Measurements from ENCODE around the gene FOXO1. TPM values are rescaled to one million over a fixed set of nuclear protein-coding genes. Genes with fewer than 3 reads are reported as not detected.

Gene FOXO1
- polyA plus RNA-seq, 4 donors = 15.4 to 17.7 (median 17.1) TPM

DNA sequence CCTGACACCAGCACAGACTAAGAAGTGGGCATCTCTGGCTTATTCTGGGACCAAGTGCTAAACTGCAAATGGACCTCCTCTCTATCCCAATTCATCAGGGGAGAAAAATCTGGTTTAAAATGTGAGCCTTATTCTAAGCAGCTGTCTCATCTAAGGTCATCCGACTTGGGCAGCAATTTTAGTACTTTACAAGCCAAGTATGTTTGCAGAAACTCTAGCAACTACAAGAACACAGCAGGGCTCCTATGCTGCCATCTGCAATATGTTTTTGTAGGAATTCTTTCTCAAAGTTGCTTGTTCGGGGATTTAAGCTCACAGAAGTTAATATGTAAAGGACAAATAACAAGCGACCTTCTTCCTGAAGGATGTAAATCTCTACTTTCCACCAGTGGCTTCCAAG is 113.1 kb downstream of the FOXO1 start:
- DNase-seq (ENCODE audit: low read depth in 4 of 4, low spot score in 3 of 4) = no peak

DNA sequence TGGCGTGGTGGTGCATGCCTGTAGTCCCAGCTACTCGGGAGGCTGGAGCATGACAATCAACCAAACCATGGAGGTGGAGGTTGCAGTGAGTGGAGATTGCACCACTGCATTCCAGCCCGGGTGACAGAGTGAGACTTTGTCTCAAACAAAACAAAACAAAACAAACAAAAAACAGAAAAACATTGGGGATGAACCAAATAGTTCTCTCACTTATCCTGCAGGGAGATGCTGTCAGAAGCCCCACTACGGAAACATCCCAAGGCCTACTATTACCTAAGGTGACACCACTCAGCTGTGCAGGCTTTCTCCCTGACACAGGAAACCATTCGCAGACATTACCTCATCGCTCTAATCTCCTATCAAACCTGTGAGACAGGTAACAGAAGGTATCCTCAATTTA is 113.5 kb downstream of the FOXO1 start:
- DNase-seq (ENCODE audit: low read depth in 4 of 4, low spot score in 3 of 4) = no peak

DNA sequence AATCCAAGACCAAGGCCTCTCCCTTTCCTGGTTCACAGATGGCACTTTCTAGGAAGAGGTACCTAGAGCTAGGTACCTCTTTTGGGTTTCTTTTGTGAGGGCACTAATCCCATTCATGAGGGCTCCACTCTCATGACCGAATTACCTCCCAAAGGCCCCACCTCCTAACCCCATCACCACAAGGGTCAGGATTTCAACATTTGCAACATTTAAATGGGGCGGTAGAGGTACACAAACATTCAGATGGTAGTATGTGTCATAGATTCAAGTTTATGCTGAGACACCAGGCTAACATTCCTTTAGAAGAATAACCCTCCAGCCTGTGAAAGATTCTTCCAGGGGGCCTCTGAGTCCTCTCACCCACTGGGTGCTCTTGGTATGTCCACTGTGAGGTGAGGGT is 116.3 kb downstream of the FOXO1 start:
- no peak for DNase-seq (ENCODE audit: low read depth in 4 of 4, low spot score in 3 of 4)

- no peak for DNase-seq (ENCODE audit: low read depth in 4 of 4, low spot score in 3 of 4)
These were observed 116.8 kb downstream of the FOXO1 start for GRCh38 chr13:40549500-40550094.

GRCh38 chr13:40547591-40548315 is 118.7 kb downstream of the FOXO1 start:
- no peak for DNase-seq (ENCODE audit: low read depth in 4 of 4, low spot score in 3 of 4)

DNA sequence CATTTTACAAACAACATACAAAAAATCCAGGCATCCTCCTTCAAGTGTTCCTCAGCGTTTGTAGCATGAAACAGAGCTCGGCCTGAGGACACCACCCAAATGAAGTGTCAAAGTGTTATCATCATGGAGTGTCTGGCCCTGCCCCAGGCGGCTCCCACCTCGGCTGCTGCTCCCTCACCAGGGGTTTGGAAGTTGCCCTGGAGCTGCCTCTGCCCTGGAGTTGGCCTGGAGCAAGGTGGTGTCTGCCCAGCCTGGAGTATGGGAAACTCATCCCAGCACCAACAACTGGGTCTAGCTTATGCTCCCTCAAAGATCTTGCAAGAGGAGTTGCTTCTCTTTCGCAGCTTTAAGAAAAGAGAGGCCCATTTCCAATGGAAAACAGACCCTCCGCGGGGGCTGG is 120.4 kb downstream of the FOXO1 start:
- DNase-seq (ENCODE audit: low read depth in 4 of 4, low spot score in 3 of 4) = no peak

- DNase-seq (ENCODE audit: low read depth in 4 of 4, low spot score in 3 of 4) = no peak
These were observed 126.0 kb downstream of the FOXO1 start for GRCh38 chr13:40540328-40541044.

DNA sequence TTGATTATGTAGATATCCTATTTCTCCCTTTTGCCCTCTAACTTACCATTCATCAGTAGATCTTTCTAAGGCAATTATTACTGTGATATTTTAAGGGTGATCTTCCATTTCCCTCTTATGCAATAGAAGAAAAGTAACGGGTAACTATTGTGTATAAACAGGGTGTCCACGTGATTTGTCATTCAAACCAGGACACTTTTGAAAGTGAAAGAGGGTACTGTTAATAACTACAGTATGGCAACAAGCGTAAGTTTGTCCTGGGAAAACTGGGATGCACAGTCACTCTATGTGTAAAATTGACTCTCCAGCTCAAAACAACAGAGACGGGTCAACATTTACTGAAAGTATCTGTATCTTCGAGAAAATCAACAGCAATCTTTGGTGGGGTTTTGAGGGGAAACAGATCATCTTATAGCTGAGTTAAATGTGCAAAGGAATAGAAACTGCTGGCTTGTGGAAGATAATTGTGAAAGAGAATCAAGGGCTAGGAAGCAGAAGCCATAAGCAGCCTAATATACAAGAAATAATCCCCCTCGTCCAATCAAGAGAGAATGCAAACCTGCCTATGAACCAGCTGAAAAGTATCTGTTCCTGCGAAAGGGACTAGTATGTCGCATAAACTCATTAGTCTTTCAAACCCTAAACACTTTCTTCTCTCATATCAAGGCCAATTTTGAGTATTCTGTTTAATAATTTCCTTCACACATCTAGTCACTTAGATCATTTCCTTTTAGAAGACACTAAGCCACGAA is 126.7 kb downstream of the FOXO1 start:
- no peak for DNase-seq (ENCODE audit: low read depth in 4 of 4, low spot score in 3 of 4)

DNA sequence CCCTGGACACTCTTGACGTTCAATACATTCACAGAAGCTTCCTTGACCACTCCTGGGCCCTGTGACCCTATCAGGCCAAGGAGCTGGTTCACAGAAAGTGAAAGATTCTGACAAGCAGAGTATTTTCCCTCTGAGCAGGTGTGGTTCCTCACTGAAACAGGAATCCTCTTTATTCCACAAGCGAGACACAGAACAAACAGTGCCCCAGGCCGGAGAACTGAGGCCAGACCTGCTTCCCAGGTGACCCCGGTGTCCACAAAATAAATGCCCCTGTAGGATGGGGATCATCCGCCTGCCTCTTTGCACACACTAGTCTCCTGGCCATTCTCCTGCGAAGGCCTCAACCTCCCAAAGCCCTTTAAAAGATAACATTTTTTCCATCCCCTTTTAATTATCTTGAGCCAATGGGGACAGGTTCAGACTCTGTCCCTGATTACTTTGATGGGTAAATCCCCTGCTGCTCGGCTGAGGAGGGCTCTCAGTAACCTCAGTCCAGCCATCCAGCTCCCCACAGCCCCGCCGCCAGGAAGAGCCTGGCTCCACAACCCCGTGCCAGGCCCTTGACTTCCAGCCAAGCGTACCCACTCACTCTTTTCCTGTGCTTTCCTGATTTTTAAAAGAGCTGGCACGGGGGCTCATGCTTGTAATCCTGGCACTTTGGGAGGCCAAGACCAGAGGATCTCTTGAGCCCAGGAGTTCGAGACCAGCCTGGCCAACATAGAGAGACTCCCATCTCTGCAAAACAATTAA is 129.1 kb downstream of the FOXO1 start:
- no peak for DNase-seq (ENCODE audit: low read depth in 4 of 4, low spot score in 3 of 4)

DNA sequence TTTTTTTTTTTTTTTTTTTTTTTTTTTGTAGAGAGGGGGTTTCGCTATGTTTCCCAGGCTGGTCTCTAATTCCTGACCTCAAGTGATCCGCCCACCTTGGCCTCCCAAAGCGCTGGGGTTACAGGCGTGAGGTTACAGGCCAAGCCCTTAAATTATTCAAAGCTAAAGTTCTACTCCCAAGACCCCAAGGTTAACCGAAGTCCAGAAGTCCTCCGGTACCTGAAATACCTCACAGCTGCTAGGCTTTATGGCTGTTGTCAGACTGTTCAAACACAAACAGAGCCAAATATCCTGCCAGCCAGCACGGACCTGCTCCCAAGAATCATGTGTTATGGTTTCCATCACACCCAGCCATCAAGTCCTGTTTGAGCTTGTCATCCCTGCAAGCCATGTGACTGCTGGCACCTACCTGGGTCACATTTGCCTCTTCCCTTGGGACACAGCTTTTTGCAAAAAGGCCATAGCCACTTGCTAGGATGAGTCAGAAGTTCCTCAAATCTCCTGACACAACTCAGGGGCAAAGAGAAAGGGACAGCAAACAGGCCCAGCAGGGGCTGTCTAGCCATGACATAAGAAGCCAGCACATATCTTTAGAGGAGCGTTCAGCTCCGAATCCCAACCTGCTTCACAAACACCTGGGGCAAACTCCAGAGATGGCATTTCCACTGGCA is 129.9 kb downstream of the FOXO1 start:
- no peak for DNase-seq (ENCODE audit: low read depth in 4 of 4, low spot score in 3 of 4)

DNA sequence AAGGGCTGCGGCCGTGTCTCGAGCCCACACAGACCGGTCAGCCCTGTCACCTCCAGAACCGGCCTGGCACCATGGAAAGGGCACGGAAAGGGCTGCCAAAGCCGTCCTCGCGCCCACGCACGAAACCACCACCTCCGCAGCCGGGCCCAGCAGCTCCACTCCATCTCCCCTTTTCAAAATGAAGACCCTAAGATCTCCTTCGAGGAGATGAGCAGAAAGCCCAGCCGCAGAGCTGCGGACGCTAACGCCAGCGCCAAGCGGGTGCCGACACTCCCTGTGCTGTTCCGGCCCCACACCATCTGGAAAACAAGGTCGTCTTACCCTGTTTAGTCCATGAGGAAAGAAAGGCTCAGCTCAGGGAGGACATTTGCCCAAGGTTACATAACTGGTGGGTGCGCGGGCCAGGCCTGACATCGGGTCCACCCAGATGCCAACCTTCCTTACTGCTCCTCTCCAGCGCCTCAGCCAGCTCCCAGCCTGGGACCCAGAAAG is 131.1 kb downstream of the FOXO1 start:
- no peak for DNase-seq (ENCODE audit: low read depth in 4 of 4, low spot score in 3 of 4)

- DNase-seq (ENCODE audit: low read depth in 4 of 4, low spot score in 3 of 4) = no peak
These were observed 132.0 kb downstream of the FOXO1 start for GRCh38 chr13:40534456-40534855.

DNA sequence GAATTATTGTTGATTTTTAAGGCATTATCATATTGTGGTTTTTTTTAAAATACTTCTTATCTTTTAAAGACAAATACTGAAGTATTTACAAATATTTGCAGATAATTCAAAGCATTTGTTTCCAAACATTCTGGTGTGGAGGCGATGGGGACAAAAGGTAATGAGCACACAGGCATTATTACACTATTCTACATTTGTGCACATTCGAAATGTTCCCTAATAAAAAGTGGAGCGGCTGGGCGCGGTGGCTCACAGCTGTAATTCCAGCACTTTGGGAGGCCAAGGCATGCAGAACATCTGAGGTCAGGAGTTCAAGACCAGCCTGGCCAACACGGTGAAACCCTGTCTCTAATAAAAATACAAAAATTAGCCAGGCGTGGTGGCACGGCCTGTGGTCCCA is 133.4 kb downstream of the FOXO1 start:
- DNase-seq (ENCODE audit: low read depth in 4 of 4, low spot score in 3 of 4) = no peak

GRCh38 chr13:40530961-40531360 is 135.5 kb downstream of the FOXO1 start:
- no peak for DNase-seq (ENCODE audit: low read depth in 4 of 4, low spot score in 3 of 4)

DNA sequence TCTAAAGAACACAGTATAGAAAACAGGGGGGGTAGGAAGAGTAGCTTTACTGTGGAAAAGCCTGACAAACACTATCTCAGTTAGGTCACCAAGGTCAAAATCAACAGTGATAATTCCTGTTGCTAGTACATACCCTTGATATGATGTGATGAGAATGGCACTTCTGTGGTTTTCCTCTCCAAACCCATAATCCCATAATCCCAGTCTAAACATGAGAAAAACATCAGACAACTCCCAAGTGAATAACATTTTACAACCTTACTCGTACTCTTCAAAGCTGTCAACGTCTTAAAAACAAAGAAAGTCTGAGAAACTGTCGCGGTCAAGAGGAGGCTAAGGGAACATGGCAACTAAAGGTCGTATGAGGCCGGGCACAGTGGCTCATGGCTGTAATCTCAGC is 137.6 kb downstream of the FOXO1 start:
- DNase-seq (ENCODE audit: low read depth in 4 of 4, low spot score in 3 of 4) = no peak

- DNase-seq (ENCODE audit: low read depth in 4 of 4, low spot score in 3 of 4) = no peak
These were observed 138.5 kb downstream of the FOXO1 start for GRCh38 chr13:40527914-40528313.

DNA sequence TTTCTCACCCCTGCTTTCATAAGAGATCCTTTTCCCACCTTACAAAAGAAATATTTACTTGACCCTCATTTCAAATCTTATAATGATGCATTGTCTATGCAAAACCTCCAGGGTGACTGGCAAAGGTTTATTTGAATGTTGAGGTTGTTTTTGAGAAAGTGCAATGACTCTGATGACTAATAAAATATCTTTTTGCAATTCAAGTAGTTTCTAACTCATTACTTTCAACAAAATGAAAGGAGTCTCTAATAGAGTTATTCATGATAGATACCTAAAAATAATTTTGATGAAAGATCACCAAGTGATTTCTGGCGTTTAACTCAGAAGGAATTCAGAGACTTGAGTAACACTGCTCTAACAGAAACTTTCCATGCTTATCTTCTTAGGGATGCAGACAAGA is 144.2 kb downstream of the FOXO1 start:
- no peak for DNase-seq (ENCODE audit: low read depth in 4 of 4, low spot score in 3 of 4)

GRCh38 chr13:40520916-40521315 is 145.5 kb downstream of the FOXO1 start:
- no peak for DNase-seq (ENCODE audit: low read depth in 4 of 4, low spot score in 3 of 4)

- no peak for DNase-seq (ENCODE audit: low read depth in 4 of 4, low spot score in 3 of 4)
These were observed 146.8 kb downstream of the FOXO1 start for GRCh38 chr13:40519637-40520036.

DNA sequence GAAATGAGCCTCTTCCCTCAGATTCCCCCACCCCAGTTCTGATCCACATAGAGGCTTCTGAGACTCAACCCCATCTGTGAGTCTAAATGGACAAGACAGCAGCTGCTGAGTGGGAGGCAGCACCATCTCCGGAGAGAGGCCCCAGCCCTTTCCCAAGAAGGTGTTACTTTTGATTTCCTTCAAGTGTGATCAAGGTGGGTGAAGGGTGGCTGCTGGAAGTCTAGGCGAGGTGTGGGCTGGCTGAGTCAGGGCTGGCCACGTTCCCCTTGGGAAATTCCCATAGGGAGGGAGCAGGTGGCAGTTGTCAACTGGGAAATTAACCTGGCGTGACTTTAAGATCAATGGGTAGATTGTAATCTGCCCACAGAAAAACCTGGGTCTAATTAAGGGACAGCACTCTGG is 148.0 kb downstream of the FOXO1 start:
- no peak for DNase-seq (ENCODE audit: low read depth in 4 of 4, low spot score in 3 of 4)

Data from right renal pelvis (tissue), 4 donors.